Gastroesophageal sphincter (tissue), 4 donors: ENCODE results near the gene CDC34. TPM values are rescaled to one million over a fixed set of nuclear protein-coding genes. Genes with fewer than 3 reads are reported as not detected.
A peak's percentile ranks its signal among the peaks of the same experiment; 100 is the strongest.

Source experiments
- ATAC-seq: fragments of 150-250 bp; one replicate; pipeline ENCODE4 v1.9.1; 2016; ENCODE audit warnings: mild to moderate bottlenecking, moderate library complexity
- H3K27ac ChIP-seq, 4 donors: fragments of 200-600 bp; sonication (generic) in 3 of 4; 1 replicate in 3 of 4; 2 replicates in 1 of 4; pipeline ENCODE4 v1.5.1; 2016 to 2019
- H3K27me3 ChIP-seq: fragments of 200-600 bp; sonication (generic); one replicate; pipeline ENCODE4 v1.5.1; 2019
- H3K36me3 ChIP-seq, 2 donors: fragments of 200-600 bp; sonication (generic); one replicate each; pipeline ENCODE4 v1.5.1; 2019; ENCODE audit warnings: control low read depth in 1 of 2
- H3K4me1 ChIP-seq, 3 donors: fragments of 200-600 bp; sonication (generic); 1 replicate in 2 of 3; 2 replicates in 1 of 3; pipeline ENCODE4 v1.5.1; 2016 to 2019; ENCODE audit warnings: control low read depth in 2 of 3
- H3K4me3 ChIP-seq, 2 donors: fragments of 200-600 bp; sonication (generic); one replicate each; pipeline ENCODE4 v1.5.1; 2019; ENCODE audit warnings: mild to moderate bottlenecking in 1 of 2, moderate library complexity in 1 of 2
- H3K9me3 ChIP-seq, 3 donors: fragments of 200-600 bp; sonication (generic); one replicate each; pipeline ENCODE4 v1.5.1; 2017 to 2019; ENCODE audit warnings: control low read depth in 2 of 3
- EP300 ChIP-seq: sonication (generic); formaldehyde crosslinking; IDR thresholded peaks from one replicate; pipeline ENCODE4 v1.6.1; 2017; ENCODE audit warnings: antibody characterized with exemption, mild to moderate bottlenecking
- POLR2A ChIP-seq, 2 donors: fragments of 450-650 bp; IDR thresholded peaks; one replicate each; pipeline ENCODE4 v1.6.1; 2017; ENCODE audit warnings: antibody characterized with exemption in 2 of 2, mild to moderate bottlenecking in 2 of 2, moderate library complexity in 1 of 2
- POLR2AphosphoS5 ChIP-seq: sonication (generic); formaldehyde crosslinking; IDR thresholded peaks from one replicate; pipeline ENCODE4 v1.6.1; 2017; ENCODE audit warnings: antibody characterized with exemption
- WGBS, 2 donors: methylation state at CpG; one replicate each; pipeline ENCODE4 v1.1.5; 2018; ENCODE audit warnings: low coverage in 1 of 2; 5-methylcytosine and 5-hydroxymethylcytosine counted together
- total RNA-seq, 4 donors: library from RNA; depleted of rRNA; stranded (reverse); fragments of >200 nt; gene quantifications; one replicate each; pipeline ENCODE4 v1.1.0, GENCODE V29; 2016
- TF ChIP-seq, protein P1 (sequence below), 4 experiments: fragments of 200-600 bp in 2 of 4; fragments of 450-650 bp in 2 of 4; sonication (generic) in 1 of 4; IDR thresholded peaks; one replicate each; pipeline ENCODE4 v1.5.1; 2017 to 2019; ENCODE audit warnings: antibody characterized with exemption in 4 of 4, mild to moderate bottlenecking in 2 of 4, moderate library complexity in 2 of 4

The CDC34 gene
- total RNA-seq, 4 donors from 2014 or later, result 43.2 to 86.9 (median 70.2) TPM

DNA sequence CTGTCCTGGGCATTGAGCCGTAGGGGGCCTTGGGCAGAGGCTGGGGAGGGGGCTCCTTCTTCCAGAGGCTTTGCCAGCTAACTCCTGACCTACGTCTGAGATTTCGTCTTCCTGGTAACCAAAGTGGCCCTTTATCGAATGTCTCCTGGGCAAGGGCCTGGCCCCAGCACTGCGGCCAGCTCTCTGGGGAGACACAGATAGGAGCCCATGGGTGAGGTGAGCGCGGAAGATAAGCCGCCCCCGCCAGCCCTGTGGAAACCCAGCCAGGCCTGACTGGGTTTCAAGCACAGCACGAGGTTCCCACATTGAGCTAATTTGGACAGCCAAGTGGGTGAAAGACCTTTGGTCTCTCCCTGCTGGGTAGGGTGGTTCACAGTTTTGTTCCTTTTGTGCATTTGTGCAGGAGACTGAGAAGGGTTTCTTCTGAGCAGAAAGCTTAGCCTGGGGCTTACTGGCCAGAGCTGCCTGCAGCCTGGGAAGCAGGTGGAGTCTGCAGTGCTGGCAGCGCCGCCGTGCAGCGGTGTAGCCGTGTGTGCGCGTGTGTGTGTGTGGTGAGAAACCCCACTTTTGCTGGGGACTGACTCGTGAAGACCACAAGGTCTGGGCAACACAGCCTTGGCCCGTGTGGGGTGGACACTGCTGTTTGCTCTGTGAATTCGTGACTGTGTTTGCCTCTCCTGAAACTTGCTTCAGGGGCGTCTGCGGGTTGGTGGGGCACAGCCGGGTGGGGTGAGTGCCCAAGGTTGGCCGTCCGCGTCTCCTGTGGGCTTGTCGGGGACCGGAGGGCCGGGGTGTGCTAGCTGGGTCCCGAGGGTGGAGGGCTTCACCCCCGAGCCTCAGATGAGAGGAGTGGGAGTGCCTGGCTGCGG lies 43.3 kb downstream of the CDC34 start:
- Histone ChIP-seq H3K9me3 (no peaks in the 10 kb centered on the region), H3K36me3 (peaks cover 0 to 29% of the 10 kb centered on the region in 2 donors), H3K4me1 (peaks cover 0 to 66% (median 34%) of the 10 kb centered on the region in 3 donors), H3K27me3 (no peaks in the 10 kb centered on the region), H3K4me3 (peak overlapping the region in 1 of 2 donors; percentile 43), H3K27ac (peak overlapping the region in 3 of 4 donors; percentile 67 to 72 (median 70))
- 42 to 100% methylated on average over 1 to 2 of the region's 32 CpGs for WGBS, 2 donors
- no peak for ATAC-seq
- TF ChIP-seq POLR2AphosphoS5, result no peak
- no peak for TF ChIP-seq EP300

DNA sequence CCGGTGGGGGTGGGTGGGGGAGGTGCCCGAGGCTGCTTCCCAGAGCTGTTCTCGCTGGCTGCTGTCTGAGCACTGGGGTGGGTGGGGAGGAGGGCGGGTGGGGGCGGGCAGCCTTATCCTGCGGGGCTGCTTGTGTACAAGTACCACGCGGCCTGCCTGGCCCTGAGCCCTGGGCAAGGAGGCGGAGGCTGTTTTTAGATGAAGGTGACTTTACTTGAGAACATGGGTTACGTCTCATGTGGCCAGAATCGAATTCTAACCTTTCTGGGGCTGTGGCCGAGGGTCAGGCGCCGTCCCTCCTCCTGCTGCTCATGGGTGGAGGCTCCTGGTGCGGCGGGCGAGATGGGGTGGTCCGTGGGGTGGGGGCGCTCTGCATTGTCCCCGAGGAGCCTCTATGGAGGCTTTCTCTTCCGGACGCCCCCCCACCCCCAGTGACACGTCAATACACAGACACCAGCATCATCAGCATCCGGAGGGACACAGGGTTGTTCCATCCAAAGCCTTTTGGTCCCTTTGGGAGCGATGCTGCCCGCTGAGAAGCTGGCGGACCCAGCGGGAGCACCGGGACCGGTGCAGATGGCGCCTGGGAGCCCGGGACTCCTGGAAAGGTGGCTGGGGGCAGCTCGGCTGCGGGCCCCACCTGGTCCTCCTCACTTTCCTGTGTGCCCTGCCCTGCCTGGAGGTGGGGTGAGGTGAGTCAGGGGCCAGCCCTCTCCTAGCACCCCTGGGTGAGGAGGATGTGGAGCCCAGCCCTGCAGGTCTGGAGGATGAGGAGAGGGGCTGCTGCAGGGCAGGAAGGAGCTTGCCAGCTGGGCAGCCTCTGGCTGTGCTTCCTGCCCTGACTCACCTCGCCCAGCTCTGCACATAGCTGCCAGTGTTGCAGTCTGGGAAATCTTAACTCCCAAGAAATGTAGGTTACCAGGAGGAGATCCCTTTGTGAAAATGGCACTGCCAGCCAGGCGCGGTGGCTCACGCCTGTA lies 44.3 kb downstream of the CDC34 start:
- Histone ChIP-seq H3K36me3 (peaks cover 0 to 38% of the 10 kb centered on the region in 2 donors), H3K27me3 (no peaks in the 10 kb centered on the region), H3K9me3 (no peaks in the 10 kb centered on the region), H3K27ac (peak overlapping the region in 3 of 4 donors; percentile 67 to 72 (median 70)), H3K4me1 (peaks cover 0 to 64% (median 34%) of the 10 kb centered on the region in 3 donors), H3K4me3 (peak overlapping the region in 1 of 2 donors; percentile 43)
- no peak for ATAC-seq
- 9% methylated on average over 4 of the region's 38 CpGs; no CpG with 5 or more reads in 1 of the 2 donors for WGBS, 2 donors
- no peak for TF ChIP-seq EP300
- TF ChIP-seq, protein P1, sequence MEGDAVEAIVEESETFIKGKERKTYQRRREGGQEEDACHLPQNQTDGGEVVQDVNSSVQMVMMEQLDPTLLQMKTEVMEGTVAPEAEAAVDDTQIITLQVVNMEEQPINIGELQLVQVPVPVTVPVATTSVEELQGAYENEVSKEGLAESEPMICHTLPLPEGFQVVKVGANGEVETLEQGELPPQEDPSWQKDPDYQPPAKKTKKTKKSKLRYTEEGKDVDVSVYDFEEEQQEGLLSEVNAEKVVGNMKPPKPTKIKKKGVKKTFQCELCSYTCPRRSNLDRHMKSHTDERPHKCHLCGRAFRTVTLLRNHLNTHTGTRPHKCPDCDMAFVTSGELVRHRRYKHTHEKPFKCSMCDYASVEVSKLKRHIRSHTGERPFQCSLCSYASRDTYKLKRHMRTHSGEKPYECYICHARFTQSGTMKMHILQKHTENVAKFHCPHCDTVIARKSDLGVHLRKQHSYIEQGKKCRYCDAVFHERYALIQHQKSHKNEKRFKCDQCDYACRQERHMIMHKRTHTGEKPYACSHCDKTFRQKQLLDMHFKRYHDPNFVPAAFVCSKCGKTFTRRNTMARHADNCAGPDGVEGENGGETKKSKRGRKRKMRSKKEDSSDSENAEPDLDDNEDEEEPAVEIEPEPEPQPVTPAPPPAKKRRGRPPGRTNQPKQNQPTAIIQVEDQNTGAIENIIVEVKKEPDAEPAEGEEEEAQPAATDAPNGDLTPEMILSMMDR (IDR thresholded peaks at IDR 0.05), result no peak
- no peak for TF ChIP-seq POLR2A (IDR thresholded peaks at IDR 0.05)
- no peak for TF ChIP-seq POLR2AphosphoS5

DNA sequence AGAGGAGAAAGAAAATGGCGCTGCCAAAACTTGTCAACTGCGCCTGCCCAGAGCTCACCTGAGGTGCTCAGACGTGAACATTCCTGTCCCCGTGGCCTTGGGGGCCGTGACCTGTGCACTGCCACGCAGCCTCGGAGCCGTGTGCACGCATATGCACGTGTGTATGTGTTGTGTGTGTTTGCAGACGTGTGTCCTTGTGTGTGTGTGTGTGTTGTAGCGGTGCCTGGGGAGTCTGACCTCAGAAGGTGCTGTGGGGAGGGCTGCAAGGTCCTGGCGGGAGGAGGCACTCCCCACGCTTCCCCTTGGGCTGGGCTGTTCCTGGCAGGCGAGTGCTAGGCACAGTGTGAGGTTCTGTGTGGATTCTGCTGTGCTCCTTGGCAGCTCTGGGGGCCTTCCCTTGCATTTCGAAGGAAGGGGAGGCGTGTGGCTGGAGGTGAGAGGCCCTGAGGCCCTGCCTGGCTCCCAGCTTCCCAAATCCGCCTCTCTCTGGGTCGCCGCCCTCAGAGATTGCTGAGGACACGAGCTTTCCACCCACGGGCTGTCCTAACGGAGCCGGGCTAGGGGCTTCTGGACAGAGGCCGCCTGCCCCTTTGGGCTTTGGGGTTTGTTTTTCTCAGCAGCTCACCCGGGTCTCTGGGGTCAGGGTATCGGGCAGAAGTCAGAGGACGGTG lies 45.3 kb downstream of the CDC34 start:
- Histone ChIP-seq H3K27ac (no peak overlapping the region), H3K9me3 (no peaks in the 10 kb centered on the region), H3K36me3 (peaks cover 0 to 49% of the 10 kb centered on the region in 2 donors), H3K4me3 (no peak overlapping the region), H3K27me3 (no peaks in the 10 kb centered on the region), H3K4me1 (peaks cover 0 to 54% (median 30%) of the 10 kb centered on the region in 3 donors)
- ATAC-seq, result no peak
- 78 to 89% methylated on average over 8 to 12 of the region's 28 CpGs for whole genome bisulfite sequencing, 2 donors
- TF ChIP-seq POLR2AphosphoS5 (no peak), POLR2A (IDR thresholded peaks at IDR 0.05) (no peak), EP300 (no peak)
- TF ChIP-seq, protein P1 (IDR thresholded peaks at IDR 0.05), result no peak

DNA sequence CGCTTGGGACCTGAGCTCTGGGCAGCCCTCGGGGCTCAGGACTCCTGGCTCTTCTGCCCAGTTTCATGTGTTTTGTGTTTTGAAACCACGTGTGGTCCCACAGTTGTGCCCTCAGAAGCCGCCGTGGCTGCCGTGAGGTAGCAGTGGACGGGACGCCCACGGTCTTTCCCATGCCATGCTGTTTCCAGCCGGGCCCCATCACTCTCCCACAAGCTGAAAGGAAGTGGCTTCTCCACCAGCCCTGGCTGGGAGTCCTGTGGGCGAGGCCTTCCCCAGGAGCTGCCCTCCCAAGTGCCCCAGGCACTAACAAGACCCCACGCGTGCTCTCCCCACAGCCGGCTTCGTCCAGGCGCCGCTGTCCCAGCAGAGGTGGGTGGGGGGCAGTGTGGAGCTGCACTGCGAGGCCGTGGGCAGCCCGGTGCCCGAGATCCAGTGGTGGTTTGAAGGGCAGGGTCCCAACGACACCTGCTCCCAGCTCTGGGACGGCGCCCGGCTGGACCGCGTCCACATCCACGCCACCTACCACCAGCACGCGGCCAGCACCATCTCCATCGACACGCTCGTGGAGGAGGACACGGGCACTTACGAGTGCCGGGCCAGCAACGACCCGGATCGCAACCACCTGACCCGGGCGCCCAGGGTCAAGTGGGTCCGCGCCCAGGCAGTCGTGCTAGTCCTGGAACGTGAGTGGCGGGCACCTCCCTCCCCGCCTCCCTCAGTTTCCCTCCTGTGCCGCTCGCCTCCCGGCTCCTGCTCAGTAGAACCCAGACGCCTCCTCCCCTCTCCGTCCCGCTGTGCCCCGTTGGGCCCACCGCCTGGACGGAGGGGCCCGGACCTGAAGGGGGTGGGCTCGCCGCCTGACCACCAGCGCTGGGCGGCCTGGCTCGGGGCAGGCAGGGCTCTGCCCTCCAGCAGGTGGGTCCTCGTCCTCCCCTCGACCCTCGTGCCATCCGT lies 46.2 kb downstream of the CDC34 start:
- 100% methylated on average over 1 of the region's 66 CpGs; no CpG with 5 or more reads in 1 of the 2 donors for WGBS, 2 donors
- H3K4me3 ChIP-seq, result no peak overlapping the region
- peaks cover 0 to 57% of the 10 kb centered on the region in 2 donors for H3K36me3 ChIP-seq

More for the DNA sequence above, 46.2 kb downstream of the CDC34 start:
- no peak for ATAC-seq
- peaks cover 0 to 53% (median 30%) of the 10 kb centered on the region in 3 donors for H3K4me1 ChIP-seq
- no peaks in the 10 kb centered on the region for H3K9me3 ChIP-seq
- TF ChIP-seq POLR2AphosphoS5 (no peak), POLR2A (IDR thresholded peaks at IDR 0.05) (no peak), EP300 (no peak)
- TF ChIP-seq, protein P1 (IDR thresholded peaks at IDR 0.05), result no peak
- no peaks in the 10 kb centered on the region for H3K27me3 ChIP-seq
- no peak overlapping the region for H3K27ac ChIP-seq
